OCI-LY1 (cell line): ENCODE results near the gene KCNN3.

ENCODE experiments used
- EZH2 ChIP-seq: fragments of 200-600 bp; sonication (generic), shearing (Covaris generic); IDR thresholded peaks from 2 replicates; pipeline ENCODE4 v1.8.0; 2017; ENCODE audit warnings: borderline replicate concordance, mixed run types, mild to moderate bottlenecking, antibody characterized with exemption, low read length, moderate library complexity, mixed read lengths
- TF ChIP-seq, protein P1 (sequence below): fragments of 200-600 bp; sonication (generic), shearing (Covaris generic); IDR thresholded peaks from 2 replicates; pipeline ENCODE4 v1.5.1; 2017; ENCODE audit warnings: mild to moderate bottlenecking, antibody characterized with exemption, low read length, moderate library complexity, mixed read lengths

DNA sequence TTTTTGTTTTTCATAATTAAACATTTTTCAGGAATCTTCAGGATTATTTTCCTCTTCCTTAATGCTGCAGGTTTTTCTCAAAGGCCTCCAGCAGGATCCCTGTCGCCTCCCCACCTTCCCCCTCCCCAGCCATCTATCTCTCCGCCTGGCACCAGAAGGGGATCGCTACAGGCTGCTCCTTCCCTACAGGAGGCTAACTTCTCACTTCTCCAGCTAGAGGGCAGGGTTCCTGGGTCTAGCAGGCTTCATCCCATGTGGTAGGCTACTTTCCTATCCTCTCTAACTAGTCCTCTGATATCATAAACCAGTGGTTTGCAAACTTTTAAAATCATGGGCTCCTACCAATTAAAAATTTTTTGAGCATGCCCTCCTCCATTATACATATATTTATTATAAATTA lies 104.1 kb downstream of the KCNN3 start:
- TF ChIP-seq, protein P1, sequence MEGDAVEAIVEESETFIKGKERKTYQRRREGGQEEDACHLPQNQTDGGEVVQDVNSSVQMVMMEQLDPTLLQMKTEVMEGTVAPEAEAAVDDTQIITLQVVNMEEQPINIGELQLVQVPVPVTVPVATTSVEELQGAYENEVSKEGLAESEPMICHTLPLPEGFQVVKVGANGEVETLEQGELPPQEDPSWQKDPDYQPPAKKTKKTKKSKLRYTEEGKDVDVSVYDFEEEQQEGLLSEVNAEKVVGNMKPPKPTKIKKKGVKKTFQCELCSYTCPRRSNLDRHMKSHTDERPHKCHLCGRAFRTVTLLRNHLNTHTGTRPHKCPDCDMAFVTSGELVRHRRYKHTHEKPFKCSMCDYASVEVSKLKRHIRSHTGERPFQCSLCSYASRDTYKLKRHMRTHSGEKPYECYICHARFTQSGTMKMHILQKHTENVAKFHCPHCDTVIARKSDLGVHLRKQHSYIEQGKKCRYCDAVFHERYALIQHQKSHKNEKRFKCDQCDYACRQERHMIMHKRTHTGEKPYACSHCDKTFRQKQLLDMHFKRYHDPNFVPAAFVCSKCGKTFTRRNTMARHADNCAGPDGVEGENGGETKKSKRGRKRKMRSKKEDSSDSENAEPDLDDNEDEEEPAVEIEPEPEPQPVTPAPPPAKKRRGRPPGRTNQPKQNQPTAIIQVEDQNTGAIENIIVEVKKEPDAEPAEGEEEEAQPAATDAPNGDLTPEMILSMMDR: peak; percentile 24
- no peak for TF ChIP-seq EZH2
